Measurements from ENCODE around the gene LGMN. TPM values are rescaled to one million over a fixed set of nuclear protein-coding genes. Genes with fewer than 3 reads are reported as not detected.

The LGMN gene
- total and polyA plus RNA-seq, 2 of the 13 experiments (the other 11 are each of a cell fraction or from before 2014, with no cell fraction given): 28.9 to 76.4 TPM

GRCh38 chr14:92748259-92749016, at the start of gene LGMN (continued):
- TF ChIP-seq NFAT5 (CRISPR knock-in tag; IDR thresholded peaks at IDR 0.05) (no peak), ZNF574 (CRISPR knock-in tag; IDR thresholded peaks at IDR 0.05) (peak; percentile 61), DPF2 (CRISPR knock-in tag; IDR thresholded peaks at IDR 0.05; ENCODE audit: borderline replicate concordance, low read depth) (no peak), HMG20A (CRISPR knock-in tag; IDR thresholded peaks at IDR 0.05; ENCODE audit: borderline replicate concordance) (no peak), NFIB (CRISPR knock-in tag; IDR thresholded peaks at IDR 0.05; ENCODE audit: borderline replicate concordance) (no peak), ATF7 (IDR thresholded peaks at IDR 0.05) (no peak), ATF7 (CRISPR knock-in tag; IDR thresholded peaks at IDR 0.05) (no peak), ZXDC (CRISPR knock-in tag; IDR thresholded peaks at IDR 0.05) (no peak), KDM3A (CRISPR knock-in tag; IDR thresholded peaks at IDR 0.05; ENCODE audit: low read depth) (no peak), RNF2 (conservative IDR thresholded peaks at IDR 0.05; ENCODE audit: low read depth) (peak; percentile 71; the same call in 1 of the 2 replicates), ZC3H4 (CRISPR knock-in tag; IDR thresholded peaks at IDR 0.05; ENCODE audit: borderline replicate concordance) (no peak), HNRNPUL1 (IDR thresholded peaks at IDR 0.05; ENCODE audit: low read depth, low read length) (no peak), ZNF101 (CRISPR knock-in tag; IDR thresholded peaks at IDR 0.05; ENCODE audit: borderline replicate concordance, low read depth) (no peak), FOXP4 (CRISPR knock-in tag; IDR thresholded peaks at IDR 0.05) (no peak), MTF2 (CRISPR knock-in tag; IDR thresholded peaks at IDR 0.05; ENCODE audit: borderline replicate concordance) (0 out of 2 replicates have a peak, but pooled peaks have one; percentile 16), STAT5B (CRISPR knock-in tag; IDR thresholded peaks at IDR 0.05) (0 out of 2 replicates have a peak, but pooled peaks have one; percentile 51)
